Thymus (tissue), 11 donors: ENCODE results near the gene SMARCB1. TPM values are rescaled to one million over a fixed set of nuclear protein-coding genes. Genes with fewer than 3 reads are reported as not detected.

ENCODE experiments used
- DNase-seq, 9 donors: peaks; one replicate each; pipeline ENCODE4 v3.0.0-alpha.2; 2013; ENCODE audit warnings: low spot score in 9 of 9, low read depth in 6 of 9, missing footprints in 1 of 9
- H3K27ac ChIP-seq, 2 donors: one replicate each; pipeline ENCODE4 v1.5.1; 2013; ENCODE audit warnings: control low read depth in 1 of 2, low read depth in 1 of 2, low read length in 1 of 2, mild to moderate bottlenecking in 1 of 2, moderate library complexity in 1 of 2
- H3K27me3 ChIP-seq, 2 donors: one replicate each; pipeline ENCODE4 v1.5.1; 2013; ENCODE audit warnings: low read length in 1 of 2; ENCODE audit not compliant: control insufficient read depth in 2 of 2, insufficient read depth in 1 of 2
- H3K36me3 ChIP-seq, 2 donors: one replicate each; pipeline ENCODE4 v1.5.1; 2013; ENCODE audit warnings: low read length in 1 of 2, mild to moderate bottlenecking in 1 of 2, moderate library complexity in 1 of 2; ENCODE audit not compliant: control insufficient read depth in 2 of 2, insufficient read depth in 2 of 2
- H3K4me1 ChIP-seq, 2 donors: one replicate each; pipeline ENCODE4 v1.5.1; 2013; ENCODE audit warnings: low read length in 2 of 2; ENCODE audit not compliant: control insufficient read depth in 2 of 2, insufficient read depth in 2 of 2
- H3K4me3 ChIP-seq, 2 donors: one replicate each; pipeline ENCODE4 v1.5.1; 2013; ENCODE audit warnings: low read length in 2 of 2, control low read depth in 1 of 2, mild to moderate bottlenecking in 1 of 2
- H3K9me3 ChIP-seq, 2 donors: one replicate each; pipeline ENCODE4 v1.5.1; 2013; ENCODE audit warnings: low read length in 1 of 2, mild to moderate bottlenecking in 1 of 2; ENCODE audit not compliant: control insufficient read depth in 2 of 2, insufficient read depth in 1 of 2
- WGBS: extraction: QIAGEN DNeasy Blood & Tissue Kit; methylation state at CpG from one replicate; pipeline ENCODE4 v1.1.7; 2013; 5-methylcytosine and 5-hydroxymethylcytosine counted together
- polyA plus RNA-seq: library from polyadenylated mRNA; stranded (reverse); fragments of 200-250 nt; gene quantifications from one replicate; pipeline ENCODE4 v1.2.3, GENCODE V29; 2013
- total RNA-seq: library from RNA; stranded (reverse); fragments of 120-200 nt; gene quantifications from one replicate; pipeline ENCODE4 v1.2.4, GENCODE V29; 2013
- donor health status: healthy.

The SMARCB1 gene
- total and polyA plus RNA-seq, 2 donors, result 35.3 to 72.0 TPM

GRCh38 chr22:23781065-23781464, 5.7 kb upstream of the SMARCB1 start:
- peaks cover 23 to 62% of the 10 kb centered on the region in 2 donors for H3K4me1 ChIP-seq
- H3K9me3 ChIP-seq, result no peaks in the 10 kb centered on the region
- no peak overlapping the region for H3K4me3 ChIP-seq
- no peaks in the 10 kb centered on the region for H3K36me3 ChIP-seq
- WGBS, result 95% methylated on average over 15 of the region's 15 CpGs
- no peaks in the 10 kb centered on the region for H3K27me3 ChIP-seq
- no peak for DNase-seq
- no peak overlapping the region for H3K27ac ChIP-seq

GRCh38 chr22:23781511-23782183, 5.1 kb upstream of the SMARCB1 start:
- Histone ChIP-seq H3K27me3 (no peaks in the 10 kb centered on the region), H3K9me3 (no peaks in the 10 kb centered on the region), H3K4me1 (peaks cover 29 to 62% of the 10 kb centered on the region in 2 donors), H3K27ac (no peak overlapping the region), H3K36me3 (no peaks in the 10 kb centered on the region), H3K4me3 (no peak overlapping the region)
- no peak for DNase-seq
- WGBS, result 95% methylated on average over 14 of the region's 14 CpGs

GRCh38 chr22:23782252-23782651, 4.5 kb upstream of the SMARCB1 start:
- Histone ChIP-seq H3K36me3 (no peaks in the 10 kb centered on the region), H3K9me3 (no peaks in the 10 kb centered on the region), H3K4me1 (peaks cover 29 to 63% of the 10 kb centered on the region in 2 donors), H3K4me3 (no peak overlapping the region), H3K27me3 (no peaks in the 10 kb centered on the region), H3K27ac (no peak overlapping the region)
- 87% methylated on average over 16 of the region's 16 CpGs for WGBS
- DNase-seq, result peak in 1 of 9 donors; percentile 25

GRCh38 chr22:23782703-23783102, 4.1 kb upstream of the SMARCB1 start:
- DNase-seq, result no peak
- Histone ChIP-seq H3K27me3 (no peaks in the 10 kb centered on the region), H3K27ac (no peak overlapping the region), H3K9me3 (no peaks in the 10 kb centered on the region), H3K4me3 (no peak overlapping the region), H3K36me3 (no peaks in the 10 kb centered on the region), H3K4me1 (peaks cover 30 to 63% of the 10 kb centered on the region in 2 donors)
- 98% methylated on average over 1 of the region's 1 CpG for WGBS

GRCh38 chr22:23783265-23784150, 3.3 kb upstream of the SMARCB1 start:
- H3K36me3 ChIP-seq, result peaks cover 0 to under 1% of the 10 kb centered on the region in 2 donors
- WGBS, result 88% methylated on average over 15 of the region's 15 CpGs
- no peak overlapping the region for H3K4me3 ChIP-seq
- no peaks in the 10 kb centered on the region for H3K27me3 ChIP-seq
- H3K4me1 ChIP-seq, result peaks cover 36 to 62% of the 10 kb centered on the region in 2 donors
- no peak overlapping the region for H3K27ac ChIP-seq
- H3K9me3 ChIP-seq, result no peaks in the 10 kb centered on the region
- DNase-seq, result no peak

GRCh38 chr22:23784215-23784732, 2.5 kb upstream of the SMARCB1 start:
- WGBS, result 16% methylated on average over 8 of the region's 8 CpGs
- Histone ChIP-seq H3K36me3 (peaks cover 0 to 7% of the 10 kb centered on the region in 2 donors), H3K9me3 (no peaks in the 10 kb centered on the region), H3K27ac (peak overlapping the region in 1 of 2 donors; percentile 60), H3K4me1 (peaks cover 43 to 67% of the 10 kb centered on the region in 2 donors), H3K4me3 (no peak overlapping the region), H3K27me3 (no peaks in the 10 kb centered on the region)
- DNase-seq, result peak in 1 of 9 donors; percentile 72

GRCh38 chr22:23786261-23786710, 480 bp upstream of the SMARCB1 start:
- WGBS, result 11% methylated on average over 9 of the region's 9 CpGs
- Histone ChIP-seq H3K4me1 (peaks cover 48 to 64% of the 10 kb centered on the region in 2 donors), H3K9me3 (no peaks in the 10 kb centered on the region), H3K36me3 (peaks cover 5 to 14% of the 10 kb centered on the region in 2 donors), H3K27me3 (no peaks in the 10 kb centered on the region), H3K4me3 (peak overlapping the region; percentile 58 to 94), H3K27ac (peak overlapping the region; percentile 98 to 100)
- DNase-seq, result peak in 4 of 9 donors; percentile 71 to 92 (median 78)

GRCh38 chr22:23787600-23787896, 782 bp downstream of the SMARCB1 start:
- DNase-seq, result no peak
- Histone ChIP-seq H3K4me3 (peak overlapping the region; percentile 58 to 94), H3K27ac (peak overlapping the region; percentile 68 to 100), H3K27me3 (no peaks in the 10 kb centered on the region), H3K9me3 (no peaks in the 10 kb centered on the region), H3K36me3 (peaks cover 17 to 26% of the 10 kb centered on the region in 2 donors), H3K4me1 (peaks cover 46 to 63% of the 10 kb centered on the region in 2 donors)
- 9% methylated on average over 5 of the region's 5 CpGs for WGBS

GRCh38 chr22:23787910-23788309, 1.1 kb downstream of the SMARCB1 start:
- Histone ChIP-seq H3K4me3 (peak overlapping the region; percentile 58 to 94), H3K36me3 (peaks cover 20 to 29% of the 10 kb centered on the region in 2 donors), H3K27me3 (no peaks in the 10 kb centered on the region), H3K27ac (no peak overlapping the region), H3K4me1 (peaks cover 46 to 63% of the 10 kb centered on the region in 2 donors), H3K9me3 (no peaks in the 10 kb centered on the region)
- 96% methylated on average over 3 of the region's 3 CpGs for WGBS
- DNase-seq, result no peak
